Panc1 (cell line): ENCODE results near the gene LTO1.

ENCODE experiments used
- POLR2AphosphoS5 ChIP-seq: IDR thresholded peaks from 2 replicates; pipeline ENCODE4 v1.6.1; 2012; ENCODE audit warnings: mild to moderate bottlenecking, low read depth, low read length, moderate library complexity
- SIN3A ChIP-seq: IDR thresholded peaks from 2 replicates; pipeline ENCODE4 v1.6.1; 2012; ENCODE audit warnings: low read depth, mild to moderate bottlenecking, low read length, moderate library complexity, borderline replicate concordance; ENCODE audit not compliant: insufficient read depth
- TCF7L2 ChIP-seq: IDR thresholded peaks from 2 replicates; pipeline ENCODE4 v1.6.1; 2011; ENCODE audit warnings: mild to moderate bottlenecking, low read depth, low read length, inconsistent platforms
- TF ChIP-seq, protein P1 (sequence below): fragments of 450-650 bp; IDR thresholded peaks from 2 replicates; pipeline ENCODE4 v1.5.1; 2017; ENCODE audit warnings: mild to moderate bottlenecking
- TF ChIP-seq, protein P2 (sequence below), 2 experiments: IDR thresholded peaks; 2 replicates each; pipeline ENCODE4 v1.6.1; 2011 to 2012; ENCODE audit warnings: low read depth in 2 of 2, control low read depth in 1 of 2, low read length in 1 of 2, mild to moderate bottlenecking in 1 of 2, moderate library complexity in 1 of 2; ENCODE audit not compliant: insufficient read depth in 1 of 2

DNA sequence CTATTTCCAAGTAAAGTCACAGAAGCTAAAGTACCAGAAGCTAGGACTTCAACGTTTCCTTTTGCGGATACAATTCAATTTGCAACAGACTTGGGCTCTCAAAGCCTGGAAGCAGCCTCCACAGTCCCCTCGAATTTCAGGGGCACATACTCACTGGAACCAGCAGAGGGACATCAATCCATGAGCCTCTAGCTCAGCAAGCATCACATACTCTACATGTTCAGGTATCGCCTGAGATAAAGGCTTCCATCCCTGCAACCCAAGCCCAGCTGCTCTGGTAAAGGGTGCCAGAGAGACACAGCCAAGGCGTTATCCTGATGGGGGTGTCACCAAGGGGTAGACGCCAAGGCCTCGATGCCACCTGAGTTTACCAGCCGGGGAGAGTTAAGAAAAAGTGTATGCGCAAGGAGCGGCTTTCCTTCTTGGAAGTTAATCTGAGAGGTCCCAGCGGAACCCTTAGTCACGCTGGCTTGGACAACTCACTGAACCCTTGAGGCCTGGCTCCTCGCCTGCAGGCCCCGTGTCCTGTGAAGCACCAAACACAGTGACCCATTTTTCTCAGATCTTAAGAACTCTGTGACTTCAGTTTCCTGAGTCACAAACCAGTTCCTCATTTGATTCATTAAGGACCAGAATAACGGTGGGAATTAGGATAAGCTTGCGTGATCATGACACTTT lies 13.0 kb downstream of the LTO1 start:
- TF ChIP-seq, protein P1, sequence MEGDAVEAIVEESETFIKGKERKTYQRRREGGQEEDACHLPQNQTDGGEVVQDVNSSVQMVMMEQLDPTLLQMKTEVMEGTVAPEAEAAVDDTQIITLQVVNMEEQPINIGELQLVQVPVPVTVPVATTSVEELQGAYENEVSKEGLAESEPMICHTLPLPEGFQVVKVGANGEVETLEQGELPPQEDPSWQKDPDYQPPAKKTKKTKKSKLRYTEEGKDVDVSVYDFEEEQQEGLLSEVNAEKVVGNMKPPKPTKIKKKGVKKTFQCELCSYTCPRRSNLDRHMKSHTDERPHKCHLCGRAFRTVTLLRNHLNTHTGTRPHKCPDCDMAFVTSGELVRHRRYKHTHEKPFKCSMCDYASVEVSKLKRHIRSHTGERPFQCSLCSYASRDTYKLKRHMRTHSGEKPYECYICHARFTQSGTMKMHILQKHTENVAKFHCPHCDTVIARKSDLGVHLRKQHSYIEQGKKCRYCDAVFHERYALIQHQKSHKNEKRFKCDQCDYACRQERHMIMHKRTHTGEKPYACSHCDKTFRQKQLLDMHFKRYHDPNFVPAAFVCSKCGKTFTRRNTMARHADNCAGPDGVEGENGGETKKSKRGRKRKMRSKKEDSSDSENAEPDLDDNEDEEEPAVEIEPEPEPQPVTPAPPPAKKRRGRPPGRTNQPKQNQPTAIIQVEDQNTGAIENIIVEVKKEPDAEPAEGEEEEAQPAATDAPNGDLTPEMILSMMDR = no peak
- TF ChIP-seq TCF7L2 (no peak), SIN3A (no peak), POLR2AphosphoS5 (no peak)
- TF ChIP-seq, protein P2, sequence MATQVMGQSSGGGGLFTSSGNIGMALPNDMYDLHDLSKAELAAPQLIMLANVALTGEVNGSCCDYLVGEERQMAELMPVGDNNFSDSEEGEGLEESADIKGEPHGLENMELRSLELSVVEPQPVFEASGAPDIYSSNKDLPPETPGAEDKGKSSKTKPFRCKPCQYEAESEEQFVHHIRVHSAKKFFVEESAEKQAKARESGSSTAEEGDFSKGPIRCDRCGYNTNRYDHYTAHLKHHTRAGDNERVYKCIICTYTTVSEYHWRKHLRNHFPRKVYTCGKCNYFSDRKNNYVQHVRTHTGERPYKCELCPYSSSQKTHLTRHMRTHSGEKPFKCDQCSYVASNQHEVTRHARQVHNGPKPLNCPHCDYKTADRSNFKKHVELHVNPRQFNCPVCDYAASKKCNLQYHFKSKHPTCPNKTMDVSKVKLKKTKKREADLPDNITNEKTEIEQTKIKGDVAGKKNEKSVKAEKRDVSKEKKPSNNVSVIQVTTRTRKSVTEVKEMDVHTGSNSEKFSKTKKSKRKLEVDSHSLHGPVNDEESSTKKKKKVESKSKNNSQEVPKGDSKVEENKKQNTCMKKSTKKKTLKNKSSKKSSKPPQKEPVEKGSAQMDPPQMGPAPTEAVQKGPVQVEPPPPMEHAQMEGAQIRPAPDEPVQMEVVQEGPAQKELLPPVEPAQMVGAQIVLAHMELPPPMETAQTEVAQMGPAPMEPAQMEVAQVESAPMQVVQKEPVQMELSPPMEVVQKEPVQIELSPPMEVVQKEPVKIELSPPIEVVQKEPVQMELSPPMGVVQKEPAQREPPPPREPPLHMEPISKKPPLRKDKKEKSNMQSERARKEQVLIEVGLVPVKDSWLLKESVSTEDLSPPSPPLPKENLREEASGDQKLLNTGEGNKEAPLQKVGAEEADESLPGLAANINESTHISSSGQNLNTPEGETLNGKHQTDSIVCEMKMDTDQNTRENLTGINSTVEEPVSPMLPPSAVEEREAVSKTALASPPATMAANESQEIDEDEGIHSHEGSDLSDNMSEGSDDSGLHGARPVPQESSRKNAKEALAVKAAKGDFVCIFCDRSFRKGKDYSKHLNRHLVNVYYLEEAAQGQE (IDR thresholded peaks at IDR 0.05; ENCODE audit: insufficient read depth in 1 of 2, low read depth in 2 of 2, low read length in 1 of 2) = no peak
